Chondrocyte (in vitro differentiated cells): ENCODE data around the gene NHLRC2. TPM values are rescaled to one million over a fixed set of nuclear protein-coding genes. Genes with fewer than 3 reads are reported as not detected.
"Not testable (repeated sequence)": the region's sequence is repeated elsewhere in the genome, so short reads cannot be mapped to it uniquely, and the experiment has no call there.

ENCODE experiments used
- DNase-seq: peaks from one replicate; pipeline ENCODE4 v3.0.0; 2021; ENCODE audit warnings: mixed read lengths, low spot score
- H3K27ac Mint-ChIP-seq: one replicate; pipeline ENCODE4 v1.8.0; 2021; ENCODE audit warnings: mild to moderate bottlenecking, moderate library complexity, mixed read lengths; ENCODE audit not compliant: unreplicated experiment
- H3K27me3 Mint-ChIP-seq: 2 replicates; pipeline ENCODE4 v1.8.0; 2021; ENCODE audit warnings: low read depth, mixed read lengths
- H3K36me3 Mint-ChIP-seq: 2 replicates; pipeline ENCODE4 v1.8.0; 2021; ENCODE audit warnings: low read depth, mixed read lengths
- H3K4me1 Mint-ChIP-seq: 2 replicates; pipeline ENCODE4 v1.8.0; 2021; ENCODE audit warnings: low read depth, mild to moderate bottlenecking, mixed read lengths
- H3K4me3 Mint-ChIP-seq: one replicate; pipeline ENCODE4 v1.8.0; 2021; ENCODE audit warnings: mild to moderate bottlenecking, moderate library complexity, mixed read lengths; ENCODE audit not compliant: unreplicated experiment
- H3K9me3 Mint-ChIP-seq: 2 replicates; pipeline ENCODE4 v1.8.0; 2021; ENCODE audit warnings: low read depth, mixed read lengths
- total RNA-seq: library from RNA; stranded (reverse); gene quantifications from 3 replicates; pipeline ENCODE4 v1.2.1, GENCODE V29; 2021
- TF ChIP-seq, protein P1 (sequence below): fragments of 200-600 bp; sonication (generic); IDR thresholded peaks from 2 replicates; pipeline ENCODE4 v1.5.0; 2021; ENCODE audit warnings: antibody characterized with exemption, mild to moderate bottlenecking, moderate library complexity

The NHLRC2 gene
- total RNA-seq, 1 donor from 2014 or later, result 29.2 TPM

DNA sequence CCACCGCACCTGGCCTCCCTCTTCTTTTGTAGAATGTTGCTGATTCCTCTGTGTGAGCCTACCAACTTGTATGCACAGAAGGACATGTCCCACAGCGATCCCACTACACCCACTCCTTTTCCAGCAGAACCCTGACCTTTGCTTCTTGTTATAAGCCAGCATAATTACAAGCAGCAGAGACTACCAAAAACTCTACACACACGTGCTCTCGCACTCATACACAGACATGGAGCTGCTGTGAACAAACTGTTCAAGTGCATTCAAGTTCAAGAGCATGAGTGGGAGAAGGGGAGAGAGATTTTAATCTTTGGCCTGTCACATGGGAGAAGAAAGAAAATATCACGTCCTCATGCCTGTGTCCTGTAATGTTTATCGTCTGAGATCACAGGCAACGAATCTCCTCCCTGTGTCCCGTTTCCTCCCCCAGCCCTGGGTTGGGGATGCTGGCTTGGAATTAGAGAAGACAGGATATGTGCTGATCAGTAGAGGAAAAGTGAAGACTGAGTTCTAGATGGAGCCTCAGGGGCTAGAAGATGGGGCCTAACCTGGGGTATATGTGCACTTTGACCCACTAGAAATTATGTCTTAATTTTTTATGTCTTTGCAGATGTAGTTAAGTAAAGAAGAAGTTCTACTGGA, 79.6 kb downstream of the NHLRC2 start:
- H3K9me3 Mint-ChIP-seq, result no peaks in the 10 kb centered on the region
- H3K27me3 Mint-ChIP-seq, result no peaks in the 10 kb centered on the region
- H3K27ac Mint-ChIP-seq, result no peak overlapping the region
- no peaks in the 10 kb centered on the region for H3K4me1 Mint-ChIP-seq
- H3K4me3 Mint-ChIP-seq, result no peak overlapping the region
- TF ChIP-seq, protein P1, sequence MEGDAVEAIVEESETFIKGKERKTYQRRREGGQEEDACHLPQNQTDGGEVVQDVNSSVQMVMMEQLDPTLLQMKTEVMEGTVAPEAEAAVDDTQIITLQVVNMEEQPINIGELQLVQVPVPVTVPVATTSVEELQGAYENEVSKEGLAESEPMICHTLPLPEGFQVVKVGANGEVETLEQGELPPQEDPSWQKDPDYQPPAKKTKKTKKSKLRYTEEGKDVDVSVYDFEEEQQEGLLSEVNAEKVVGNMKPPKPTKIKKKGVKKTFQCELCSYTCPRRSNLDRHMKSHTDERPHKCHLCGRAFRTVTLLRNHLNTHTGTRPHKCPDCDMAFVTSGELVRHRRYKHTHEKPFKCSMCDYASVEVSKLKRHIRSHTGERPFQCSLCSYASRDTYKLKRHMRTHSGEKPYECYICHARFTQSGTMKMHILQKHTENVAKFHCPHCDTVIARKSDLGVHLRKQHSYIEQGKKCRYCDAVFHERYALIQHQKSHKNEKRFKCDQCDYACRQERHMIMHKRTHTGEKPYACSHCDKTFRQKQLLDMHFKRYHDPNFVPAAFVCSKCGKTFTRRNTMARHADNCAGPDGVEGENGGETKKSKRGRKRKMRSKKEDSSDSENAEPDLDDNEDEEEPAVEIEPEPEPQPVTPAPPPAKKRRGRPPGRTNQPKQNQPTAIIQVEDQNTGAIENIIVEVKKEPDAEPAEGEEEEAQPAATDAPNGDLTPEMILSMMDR, result no peak
- H3K36me3 Mint-ChIP-seq, result no peaks in the 10 kb centered on the region
- DNase-seq, result no peak

DNA sequence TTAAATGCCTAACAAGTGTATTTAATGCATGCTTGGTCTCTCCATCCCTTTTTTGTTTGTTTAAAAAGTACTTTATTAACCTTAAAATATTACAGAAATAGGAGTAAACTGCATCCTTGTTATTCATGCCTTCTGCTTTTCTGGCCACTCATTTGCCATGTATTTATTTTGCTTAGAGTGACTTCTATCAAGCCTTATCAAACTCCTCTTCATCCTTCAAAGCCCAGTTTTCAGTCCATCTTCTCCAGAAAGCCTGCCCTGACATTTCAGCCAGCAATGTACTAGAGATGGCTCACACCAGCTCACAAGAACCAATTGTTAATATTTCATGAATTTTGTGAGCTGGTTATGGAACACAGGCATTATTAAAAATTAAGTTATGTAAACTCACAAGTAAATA, 82.8 kb downstream of the NHLRC2 start:
- Mint-ChIP-seq H3K4me1 (no peaks in the 10 kb centered on the region), H3K27ac (no peak overlapping the region), H3K27me3 (no peaks in the 10 kb centered on the region), H3K36me3 (no peaks in the 10 kb centered on the region), H3K9me3 (no peaks in the 10 kb centered on the region), H3K4me3 (no peak overlapping the region)
- TF ChIP-seq, protein P1, result no peak
- no peak for DNase-seq

DNA sequence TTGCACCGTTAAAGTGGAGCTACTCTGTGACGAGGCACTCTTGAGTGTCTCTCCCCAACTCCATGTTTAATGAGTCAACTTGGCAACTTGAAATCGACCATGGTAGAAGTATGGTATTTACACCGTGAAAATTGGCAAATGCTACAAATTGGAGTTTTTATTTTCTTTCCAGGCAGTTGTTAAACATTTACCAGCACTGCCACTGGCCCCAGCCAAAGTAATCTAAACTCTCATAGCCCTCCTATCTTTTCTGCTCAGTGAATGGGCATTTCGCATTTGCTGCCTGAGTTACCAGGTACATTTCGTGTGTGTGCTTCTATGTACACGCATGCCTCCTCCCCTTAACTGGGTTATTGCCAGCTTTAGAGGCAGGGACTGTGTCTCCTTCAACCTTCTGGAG, 83.3 kb downstream of the NHLRC2 start:
- no peaks in the 10 kb centered on the region for H3K4me1 Mint-ChIP-seq
- H3K4me3 Mint-ChIP-seq, result no peak overlapping the region
- no peak for DNase-seq
- H3K27me3 Mint-ChIP-seq, result no peaks in the 10 kb centered on the region
- H3K36me3 Mint-ChIP-seq, result no peaks in the 10 kb centered on the region
- TF ChIP-seq, protein P1, result no peak
- H3K27ac Mint-ChIP-seq, result no peak overlapping the region
- H3K9me3 Mint-ChIP-seq, result no peaks in the 10 kb centered on the region

DNA sequence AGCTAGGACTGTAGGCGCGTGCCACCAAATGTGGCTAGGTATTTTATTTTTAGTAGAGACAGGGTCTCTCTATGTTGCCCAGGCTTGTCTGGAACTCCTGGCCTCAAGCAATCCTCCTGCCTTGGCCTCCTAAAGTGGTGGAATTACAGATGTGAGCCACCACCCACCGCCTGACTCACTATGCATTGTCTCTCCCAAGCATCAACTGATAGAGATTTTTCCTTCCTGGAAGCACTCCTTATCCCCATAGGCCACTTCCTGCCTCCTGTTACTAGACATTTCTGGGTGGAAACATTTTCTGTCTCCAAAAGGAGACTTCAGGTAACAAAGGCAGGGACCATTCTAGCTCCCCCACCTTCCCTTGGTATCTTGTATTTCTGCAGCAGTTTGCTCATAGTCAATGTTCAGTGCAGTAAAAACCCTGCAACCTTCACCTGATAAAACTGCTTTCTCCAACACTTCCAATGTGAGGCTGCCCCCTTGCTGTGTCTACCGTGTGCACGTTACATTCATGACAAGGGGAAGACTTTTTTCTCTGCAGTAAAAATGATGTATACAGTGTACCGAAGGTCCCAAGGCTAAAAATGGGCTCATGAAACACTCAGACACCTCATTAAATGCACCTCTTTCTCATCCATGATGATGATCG, 84.9 kb downstream of the NHLRC2 start:
- no peaks in the 10 kb centered on the region for H3K9me3 Mint-ChIP-seq
- H3K36me3 Mint-ChIP-seq, result no peaks in the 10 kb centered on the region
- TF ChIP-seq, protein P1, result no peak
- no peak overlapping the region for H3K27ac Mint-ChIP-seq
- no peak overlapping the region for H3K4me3 Mint-ChIP-seq
- DNase-seq, result no peak
- peaks cover 2% of the 10 kb centered on the region for H3K4me1 Mint-ChIP-seq
- H3K27me3 Mint-ChIP-seq, result no peaks in the 10 kb centered on the region

DNA sequence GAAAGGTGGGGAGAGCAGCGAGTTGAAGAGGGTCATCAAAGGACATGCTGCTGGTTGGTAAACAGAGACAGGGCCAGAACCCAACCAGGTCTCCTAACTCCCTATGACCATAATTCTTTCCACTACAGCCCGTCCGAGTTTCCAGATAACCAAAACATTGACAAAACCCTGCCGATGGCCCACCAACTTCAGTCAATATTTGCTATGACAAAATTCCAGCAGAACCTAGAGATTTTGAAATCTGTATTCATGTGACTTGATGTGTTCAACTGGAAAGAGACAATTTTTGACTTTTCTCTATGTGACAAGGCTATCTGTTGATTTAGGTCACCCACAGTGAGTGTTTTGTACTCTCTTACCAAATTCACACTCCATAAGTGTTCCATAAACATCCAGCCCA, 86.7 kb downstream of the NHLRC2 start:
- DNase-seq, result no peak
- Mint-ChIP-seq H3K4me1 (peaks cover 20% of the 10 kb centered on the region), H3K27ac (no peak overlapping the region), H3K36me3 (no peaks in the 10 kb centered on the region), H3K9me3 (no peaks in the 10 kb centered on the region), H3K27me3 (no peaks in the 10 kb centered on the region), H3K4me3 (no peak overlapping the region)
- TF ChIP-seq, protein P1, result no peak

DNA sequence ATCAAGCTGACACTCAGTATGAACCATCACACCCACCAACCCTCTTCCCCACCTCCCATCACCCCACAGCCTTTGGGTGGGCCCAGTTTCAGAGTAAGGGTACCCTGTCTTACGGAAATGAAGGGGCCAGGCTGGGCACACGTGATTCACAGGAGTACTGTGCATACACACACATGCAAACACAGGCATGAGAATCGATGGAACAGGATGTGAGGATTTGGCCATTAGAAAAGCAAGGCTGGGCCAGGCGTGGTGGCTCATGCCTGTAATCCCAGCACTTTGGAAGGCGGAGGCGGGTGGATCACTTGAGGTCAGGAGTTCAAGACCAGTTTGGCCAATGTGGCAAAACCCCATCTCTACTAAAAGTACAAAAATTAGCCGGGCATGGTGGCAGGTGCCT, 88.7 kb downstream of the NHLRC2 start:
- H3K27ac Mint-ChIP-seq, H3K9me3 Mint-ChIP-seq, H3K27me3 Mint-ChIP-seq, H3K36me3 Mint-ChIP-seq, H3K4me3 Mint-ChIP-seq, DNase-seq: not testable (repeated sequence)
- peaks cover 38% of the 10 kb centered on the region for H3K4me1 Mint-ChIP-seq
